ENCODE measurements around the gene KLHDC7B. TPM values are rescaled to one million over a fixed set of nuclear protein-coding genes. Genes with fewer than 3 reads are reported as not detected.

KLHDC7B gene
- total RNA-seq, 4 donors from 2014 or later = 0.17 TPM; not detected in 3

DNA sequence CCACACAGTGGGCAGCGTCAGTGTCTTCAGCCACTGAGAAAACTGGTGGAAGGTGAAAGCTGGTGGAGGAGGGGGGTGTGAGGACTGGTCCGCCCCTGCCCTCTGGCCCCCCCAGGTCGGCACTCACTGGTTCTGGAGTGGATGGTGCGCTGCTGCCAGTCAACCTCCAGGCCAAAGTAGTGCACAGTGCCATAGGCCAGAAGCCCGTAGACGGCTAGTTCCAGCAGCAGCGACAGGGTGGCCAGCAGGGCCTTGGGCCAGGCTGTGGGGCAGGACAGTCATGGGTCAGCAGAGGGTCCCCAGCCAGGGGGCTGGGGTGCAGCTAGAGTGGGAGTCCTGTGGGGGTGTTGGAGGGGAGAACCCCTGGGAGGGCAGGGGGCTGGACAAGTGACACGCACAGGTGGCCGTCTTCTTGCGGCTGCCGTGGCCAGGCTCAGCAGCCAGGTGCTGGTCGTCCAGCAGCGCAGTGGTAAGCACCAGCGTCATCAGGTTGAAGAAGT, 40.4 kb upstream of the KLHDC7B start:
- intact Hi-C loops (cut with DNase I) = loop anchor here (5.0 kb wide), 2 partner anchors 33 to 62 kb away; no protein-coding TSS in a partner anchor
- no peak overlapping the region for H3K4me3 ChIP-seq
- H3K36me3 ChIP-seq = peaks cover 31 to 45% (median 40%) of the 10 kb centered on the region in 4 donors
- H3K9me3 ChIP-seq = no peaks in the 10 kb centered on the region
- H3K27ac ChIP-seq (replicated peaks in 1 of 4) = no peak overlapping the region
- DNase-seq (ENCODE audit: extremely low spot score) = no peak
- H3K4me1 ChIP-seq = peaks cover 27 to 44% (median 35%) of the 10 kb centered on the region in 4 donors
- TF ChIP-seq POLR2A (IDR thresholded peaks at IDR 0.05; ENCODE audit: low read depth) (no peak), EP300 (IDR thresholded peaks at IDR 0.05) (no peak)
- TF ChIP-seq, protein P1, sequence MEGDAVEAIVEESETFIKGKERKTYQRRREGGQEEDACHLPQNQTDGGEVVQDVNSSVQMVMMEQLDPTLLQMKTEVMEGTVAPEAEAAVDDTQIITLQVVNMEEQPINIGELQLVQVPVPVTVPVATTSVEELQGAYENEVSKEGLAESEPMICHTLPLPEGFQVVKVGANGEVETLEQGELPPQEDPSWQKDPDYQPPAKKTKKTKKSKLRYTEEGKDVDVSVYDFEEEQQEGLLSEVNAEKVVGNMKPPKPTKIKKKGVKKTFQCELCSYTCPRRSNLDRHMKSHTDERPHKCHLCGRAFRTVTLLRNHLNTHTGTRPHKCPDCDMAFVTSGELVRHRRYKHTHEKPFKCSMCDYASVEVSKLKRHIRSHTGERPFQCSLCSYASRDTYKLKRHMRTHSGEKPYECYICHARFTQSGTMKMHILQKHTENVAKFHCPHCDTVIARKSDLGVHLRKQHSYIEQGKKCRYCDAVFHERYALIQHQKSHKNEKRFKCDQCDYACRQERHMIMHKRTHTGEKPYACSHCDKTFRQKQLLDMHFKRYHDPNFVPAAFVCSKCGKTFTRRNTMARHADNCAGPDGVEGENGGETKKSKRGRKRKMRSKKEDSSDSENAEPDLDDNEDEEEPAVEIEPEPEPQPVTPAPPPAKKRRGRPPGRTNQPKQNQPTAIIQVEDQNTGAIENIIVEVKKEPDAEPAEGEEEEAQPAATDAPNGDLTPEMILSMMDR (IDR thresholded peaks at IDR 0.05) = no peak
- H3K27me3 ChIP-seq = no peaks in the 10 kb centered on the region
- 90% methylated on average over 13 of the region's 14 CpGs for WGBS

DNA sequence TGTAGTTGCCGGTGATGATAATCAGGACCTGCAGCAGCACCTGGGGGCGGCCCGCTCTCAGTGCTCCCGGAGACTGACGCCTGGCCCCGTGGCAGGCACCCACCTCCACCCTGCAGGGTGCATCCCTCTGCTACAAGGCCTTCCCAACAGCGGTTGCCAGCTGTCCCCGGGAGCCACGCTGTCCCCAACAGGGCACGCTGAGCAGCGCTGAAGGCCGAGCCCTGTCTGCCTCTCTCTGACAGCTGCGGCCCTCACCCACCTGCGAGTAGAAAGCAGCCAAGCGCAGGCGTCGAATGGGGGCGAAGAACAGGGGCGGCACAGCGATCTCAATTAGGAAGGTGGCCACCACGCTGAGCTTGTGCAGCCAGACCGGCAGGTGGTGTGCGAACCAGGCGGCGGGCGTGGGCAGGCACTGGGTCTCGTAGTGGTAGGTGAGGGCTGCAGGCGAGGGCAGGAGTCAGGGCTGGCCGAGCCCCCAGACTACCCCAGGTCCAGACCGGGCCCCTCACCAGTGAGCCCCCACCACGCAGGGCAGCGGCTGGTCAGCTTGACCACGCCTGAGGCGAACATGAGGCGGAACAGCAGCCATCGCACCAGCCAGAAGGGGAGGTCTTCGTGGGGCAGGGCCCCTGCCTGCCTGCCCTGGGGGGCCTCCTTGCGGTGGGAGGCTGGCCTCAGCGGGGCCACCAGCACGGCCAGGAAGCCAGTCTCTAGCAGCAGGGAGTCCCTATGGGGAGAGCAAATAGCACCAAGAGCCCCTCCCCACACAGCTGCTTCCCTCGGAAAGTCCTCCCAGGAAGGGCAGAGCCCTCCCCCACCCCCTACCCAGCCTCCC, 39.7 kb upstream of the KLHDC7B start:
- Histone ChIP-seq H3K27me3 (no peaks in the 10 kb centered on the region), H3K4me1 (peaks cover 27 to 44% (median 35%) of the 10 kb centered on the region in 4 donors), H3K9me3 (no peaks in the 10 kb centered on the region), H3K36me3 (peaks cover 31 to 52% (median 40%) of the 10 kb centered on the region in 4 donors), H3K4me3 (peak overlapping the region; percentile 73 to 98 (median 86)), H3K27ac (replicated peaks in 1 of 4) (peak overlapping the region in 1 of 4 donors; percentile 83)
- no peak for DNase-seq (ENCODE audit: extremely low spot score)
- no peak for TF ChIP-seq POLR2A (IDR thresholded peaks at IDR 0.05; ENCODE audit: low read depth)
- TF ChIP-seq, protein P1 (IDR thresholded peaks at IDR 0.05) = no peak
- no peak for TF ChIP-seq EP300 (IDR thresholded peaks at IDR 0.05)
- no peak for TF ChIP-seq POLR2AphosphoS5 (IDR thresholded peaks at IDR 0.05)
- intact Hi-C loops (cut with DNase I) = loop anchor here (5.0 kb wide), 2 partner anchors 34 to 61 kb away; no protein-coding TSS in a partner anchor
- WGBS = 83% methylated on average over 24 of the region's 41 CpGs

DNA sequence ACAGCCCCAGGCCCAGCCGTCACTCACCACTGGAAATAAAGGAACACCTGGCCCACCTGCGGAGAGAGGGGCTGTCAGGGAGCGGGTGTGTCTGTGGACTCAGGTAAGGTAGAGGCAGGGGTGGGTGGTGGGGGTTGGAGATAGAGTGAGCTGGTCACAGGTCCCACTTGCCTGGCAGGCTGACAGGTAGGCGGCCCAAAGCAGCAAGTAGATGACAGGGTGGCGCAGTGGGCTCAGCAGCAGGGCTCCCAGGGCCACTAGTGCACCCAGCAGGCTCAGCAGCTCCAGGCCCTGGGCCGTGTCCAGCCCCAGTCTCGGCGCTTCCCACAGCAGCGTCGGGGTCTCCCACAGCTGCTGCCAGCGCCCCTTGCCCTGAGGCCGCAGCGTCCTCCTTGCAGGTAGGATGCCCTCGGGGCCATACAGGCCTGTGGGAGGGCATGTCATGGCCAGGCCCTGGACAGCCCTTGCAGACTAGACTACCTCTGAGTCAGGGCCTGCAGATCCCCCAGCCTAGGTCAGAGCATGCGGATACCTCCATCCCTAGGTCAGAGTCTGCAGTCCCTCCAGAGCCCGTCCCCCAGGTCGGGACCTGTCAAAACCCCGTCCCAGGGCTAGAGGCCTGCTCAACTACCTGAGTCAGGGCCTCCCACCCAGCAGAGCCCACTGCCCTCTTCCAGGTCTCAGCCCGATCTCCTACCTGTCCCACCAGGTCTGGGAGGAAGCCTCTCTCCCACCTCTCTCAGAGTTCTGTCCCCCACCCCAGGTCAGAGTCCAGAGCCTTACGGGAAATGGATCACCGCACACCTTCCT, 38.9 kb upstream of the KLHDC7B start:
- Histone ChIP-seq H3K4me1 (peaks cover 27 to 44% (median 35%) of the 10 kb centered on the region in 4 donors), H3K36me3 (peaks cover 31 to 55% (median 40%) of the 10 kb centered on the region in 4 donors), H3K27me3 (no peaks in the 10 kb centered on the region), H3K4me3 (peak overlapping the region; percentile 73 to 98 (median 86)), H3K9me3 (no peaks in the 10 kb centered on the region), H3K27ac (replicated peaks in 1 of 4) (peak overlapping the region; percentile 83 to 98 (median 96))
- TF ChIP-seq POLR2A (IDR thresholded peaks at IDR 0.05; ENCODE audit: low read depth) = no peak
- TF ChIP-seq POLR2AphosphoS5 (IDR thresholded peaks at IDR 0.05) = no peak
- TF ChIP-seq EP300 (IDR thresholded peaks at IDR 0.05) = no peak
- TF ChIP-seq, protein P1 (IDR thresholded peaks at IDR 0.05) = no peak
- DNase-seq (ENCODE audit: extremely low spot score) = no peak
- intact Hi-C loops (cut with DNase I) = loop anchor here (5.0 kb wide), 2 partner anchors 35 to 60 kb away; no protein-coding TSS in a partner anchor
- WGBS = 28% methylated on average over 15 of the region's 21 CpGs

DNA sequence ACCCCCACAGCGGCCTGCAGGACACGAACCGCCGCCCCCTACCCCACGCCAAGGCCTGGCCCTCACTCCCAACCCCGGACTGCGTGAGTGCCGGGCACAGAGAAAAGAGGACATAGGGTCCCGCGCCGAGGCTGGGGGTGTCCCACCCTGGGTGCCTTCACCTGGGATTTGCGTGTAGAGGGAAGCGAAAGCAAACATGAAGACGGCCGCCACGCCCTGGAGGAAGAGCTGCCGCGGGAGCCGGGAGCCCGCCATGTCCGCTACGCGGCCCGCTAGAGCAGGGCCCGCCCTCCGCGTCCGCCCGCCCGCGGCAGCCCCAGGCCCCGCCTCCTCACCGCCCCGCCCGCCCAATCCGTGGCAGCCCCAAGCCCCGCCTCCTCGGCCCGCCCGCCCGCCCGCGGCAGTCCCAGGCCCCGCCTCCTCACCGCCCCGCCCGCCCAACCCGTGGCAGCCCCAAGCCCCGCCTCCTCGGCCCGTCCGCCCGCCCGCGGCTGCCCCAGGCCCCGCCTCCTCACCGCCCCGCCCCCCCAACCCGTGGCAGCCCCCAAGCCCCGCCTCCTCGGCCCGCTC, 38.2 kb upstream of the KLHDC7B start, which contains the start of gene LMF2:
Gene LMF2 (minus strand): TSS at position 282 of the 570 bp plus-strand sequence. CDS start 27 bp downstream, at position 255.
- Histone ChIP-seq H3K9me3 (no peaks in the 10 kb centered on the region), H3K27me3 (no peaks in the 10 kb centered on the region), H3K36me3 (peaks cover 29 to 48% (median 38%) of the 10 kb centered on the region in 4 donors), H3K4me1 (peaks cover 27 to 44% (median 35%) of the 10 kb centered on the region in 4 donors), H3K27ac (replicated peaks in 1 of 4) (peak within 1 kb of the TSS; percentile 92 to 98 (median 96)), H3K4me3 (peak within 1 kb of the TSS; percentile 87 to 98 (median 95))
- intact Hi-C loops (cut with DNase I) = loop anchor here (5.0 kb wide), 2 partner anchors 35 to 60 kb away; no protein-coding TSS in a partner anchor
- DNase-seq (ENCODE audit: extremely low spot score) = peak; percentile 99
- TF ChIP-seq POLR2AphosphoS5 (IDR thresholded peaks at IDR 0.05) = peak; percentile 58 to 72
- TF ChIP-seq POLR2A (IDR thresholded peaks at IDR 0.05; ENCODE audit: low read depth) = no peak
- TF ChIP-seq, protein P1 (IDR thresholded peaks at IDR 0.05) = no peak
- no peak for TF ChIP-seq EP300 (IDR thresholded peaks at IDR 0.05)
- 0% methylated on average over 14 of the region's 62 CpGs for WGBS
